Keratinocyte (primary cell): ENCODE results near the gene GLI3. TPM values are rescaled to one million over a fixed set of nuclear protein-coding genes. Genes with fewer than 3 reads are reported as not detected.

Experiments used
- DNase-seq: peaks from one replicate; pipeline ENCODE4 v3.0.0-alpha.2; 2011; ENCODE audit warnings: low read depth, missing footprints, low spot score
- FAIRE-seq: peaks from 2 replicates; lab custom pipeline; 2011; peaks lifted over from hg19 to GRCh38; lab: Jason Lieb, UNC
- H2AFZ ChIP-seq: 2 replicates; pipeline ENCODE4 v1.6.0; 2012; ENCODE audit warnings: low read length, control low read depth, inconsistent platforms; ENCODE audit not compliant: control insufficient read depth
- H3K27ac ChIP-seq: 2 replicates; pipeline ENCODE4 v1.5.1; 2011; ENCODE audit warnings: low read length; ENCODE audit not compliant: control insufficient read depth, insufficient read depth
- H3K27me3 ChIP-seq: 3 replicates; pipeline ENCODE4 v1.6.0; 2011; ENCODE audit warnings: low read length; ENCODE audit not compliant: control insufficient read depth, insufficient read depth; ENCODE audit errors: extremely low read depth
- H3K36me3 ChIP-seq, 2 experiments: 2 replicates in 1 of 2; 3 replicates in 1 of 2; pipeline ENCODE4 v1.5.1; 2011; ENCODE audit warnings: low read length in 2 of 2, mild to moderate bottlenecking in 1 of 2; ENCODE audit not compliant: control insufficient read depth in 2 of 2, insufficient read depth in 2 of 2; ENCODE audit errors: extremely low read depth in 1 of 2
- H3K4me1 ChIP-seq: 3 replicates; pipeline ENCODE4 v1.5.1; 2011; ENCODE audit warnings: low read length; ENCODE audit not compliant: control insufficient read depth, insufficient read depth; ENCODE audit errors: extremely low read depth
- H3K4me2 ChIP-seq: 3 replicates; pipeline ENCODE4 v1.6.0; 2011; ENCODE audit warnings: low read depth, low read length; ENCODE audit not compliant: control insufficient read depth, insufficient read depth; ENCODE audit errors: extremely low read depth
- H3K4me3 ChIP-seq, 3 experiments: fragments of 200-600 bp in 1 of 3; sonication (generic) in 1 of 3; 2 replicates in 2 of 3; 3 replicates in 1 of 3; pipeline ENCODE4 v1.5.1; 2011 to 2016; ENCODE audit warnings: low read length in 3 of 3, mild to moderate bottlenecking in 3 of 3, control low read depth in 2 of 3, inconsistent platforms in 1 of 3, low read depth in 1 of 3, mixed read lengths in 1 of 3, mixed run types in 1 of 3, moderate library complexity in 1 of 3; ENCODE audit not compliant: control insufficient read depth in 2 of 3, insufficient read depth in 2 of 3; ENCODE audit errors: extremely low read depth in 1 of 3
- H3K79me2 ChIP-seq: 2 replicates; pipeline ENCODE4 v1.6.0; 2012; ENCODE audit warnings: low read length; ENCODE audit not compliant: control insufficient read depth, insufficient read depth
- H3K9ac ChIP-seq: 3 replicates; pipeline ENCODE4 v1.6.0; 2011; ENCODE audit warnings: low read length; ENCODE audit not compliant: control insufficient read depth, insufficient read depth; ENCODE audit errors: extremely low read depth
- H3K9me1 ChIP-seq: 3 replicates; pipeline ENCODE4 v1.6.0; 2011; ENCODE audit warnings: low read length; ENCODE audit not compliant: control insufficient read depth, insufficient read depth; ENCODE audit errors: extremely low read depth
- H3K9me3 ChIP-seq: 2 replicates; pipeline ENCODE4 v1.5.1; 2012; ENCODE audit warnings: low read depth, low read length; ENCODE audit not compliant: control insufficient read depth
- H4K20me1 ChIP-seq: 3 replicates; pipeline ENCODE4 v1.6.0; 2011; ENCODE audit warnings: low read length; ENCODE audit not compliant: control insufficient read depth, insufficient read depth; ENCODE audit errors: extremely low read depth
- EZH2 ChIP-seq: IDR thresholded peaks from one replicate; pipeline ENCODE4 v1.6.1; 2012; ENCODE audit warnings: inconsistent platforms, mild to moderate bottlenecking, low read length, moderate library complexity
- dilution Hi-C: fragments of 300-500 bp; cut with MboI; formaldehyde crosslinking; loops from one replicate; pipeline ENCODE4 v1.7.0; 2020; ENCODE audit warnings: low sequenced_read_pairs; ENCODE audit not compliant: extremely low pct_ligation_motif_present
- polyA plus RNA-seq, 5 experiments: library from polyadenylated mRNA; depleted of rRNA in 3 of 5; stranded (reverse) in 3 of 5; stranded (forward) in 1 of 5; unstranded in 1 of 5; fragments of >200 nt; gene quantifications; 1 replicate in 1 of 5; 2 replicates in 3 of 5; 3 replicates in 1 of 5; pipeline versions ENCODE4 v1.2.1 to v1.2.3, GENCODE V29; 2011 to 2012; ENCODE audit warnings: missing spikeins in 2 of 5, low read depth in 1 of 5, low replicate concordance in 1 of 5
- TF ChIP-seq, protein P1 (sequence below), 3 experiments: IDR thresholded peaks in 1 of 3; conservative IDR thresholded peaks in 1 of 3; optimal IDR thresholded peaks in 1 of 3; 2 replicates in 2 of 3; 3 replicates in 1 of 3; pipeline versions ENCODE3 to v1.5.1; 2011; ENCODE audit warnings: low read length in 3 of 3, mild to moderate bottlenecking in 3 of 3, moderate library complexity in 2 of 3, control low read depth in 1 of 3, inconsistent platforms in 1 of 3; ENCODE audit not compliant: insufficient read depth in 2 of 3; ENCODE audit errors: extremely low read depth in 1 of 3

The GLI3 gene
- polyA plus RNA-seq, 1 donor (not counting 4 experiments of a cell fraction or from before 2014, with no cell fraction given) = 3.6 TPM

DNA sequence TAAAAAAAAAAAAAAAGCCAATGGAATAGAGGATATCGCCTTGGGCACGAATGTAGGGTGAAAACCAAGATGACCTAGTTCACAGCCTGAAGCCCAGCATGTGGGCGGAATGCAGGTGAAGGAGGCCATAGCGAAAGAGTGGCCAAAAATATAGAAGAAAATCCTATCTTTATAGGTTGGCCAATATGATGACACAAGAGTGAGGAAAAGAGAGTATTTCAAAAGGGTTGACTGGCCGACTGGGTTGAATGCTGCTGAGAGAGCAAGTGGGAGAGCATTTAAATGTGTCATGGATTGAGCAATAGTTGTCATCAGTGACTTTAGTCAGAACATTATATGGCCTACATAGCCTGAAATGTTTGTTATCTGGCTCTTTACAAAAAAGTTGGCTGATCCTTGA, 17.2 kb upstream of the GLI3 start:
- H4K20me1 ChIP-seq = no peaks in the 10 kb centered on the region
- FAIRE-seq (no peak), DNase-seq (no peak)
- TF ChIP-seq EZH2 = no peak
- TF ChIP-seq, protein P1, sequence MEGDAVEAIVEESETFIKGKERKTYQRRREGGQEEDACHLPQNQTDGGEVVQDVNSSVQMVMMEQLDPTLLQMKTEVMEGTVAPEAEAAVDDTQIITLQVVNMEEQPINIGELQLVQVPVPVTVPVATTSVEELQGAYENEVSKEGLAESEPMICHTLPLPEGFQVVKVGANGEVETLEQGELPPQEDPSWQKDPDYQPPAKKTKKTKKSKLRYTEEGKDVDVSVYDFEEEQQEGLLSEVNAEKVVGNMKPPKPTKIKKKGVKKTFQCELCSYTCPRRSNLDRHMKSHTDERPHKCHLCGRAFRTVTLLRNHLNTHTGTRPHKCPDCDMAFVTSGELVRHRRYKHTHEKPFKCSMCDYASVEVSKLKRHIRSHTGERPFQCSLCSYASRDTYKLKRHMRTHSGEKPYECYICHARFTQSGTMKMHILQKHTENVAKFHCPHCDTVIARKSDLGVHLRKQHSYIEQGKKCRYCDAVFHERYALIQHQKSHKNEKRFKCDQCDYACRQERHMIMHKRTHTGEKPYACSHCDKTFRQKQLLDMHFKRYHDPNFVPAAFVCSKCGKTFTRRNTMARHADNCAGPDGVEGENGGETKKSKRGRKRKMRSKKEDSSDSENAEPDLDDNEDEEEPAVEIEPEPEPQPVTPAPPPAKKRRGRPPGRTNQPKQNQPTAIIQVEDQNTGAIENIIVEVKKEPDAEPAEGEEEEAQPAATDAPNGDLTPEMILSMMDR (optimal IDR thresholded peaks at IDR 0.05 in 1 of 3, IDR thresholded peaks at IDR 0.05 in 1 of 3, conservative IDR thresholded peaks at IDR 0.05 in 1 of 3; ENCODE audit: extremely low read depth in 1 of 3, insufficient read depth in 2 of 3, low read length in 3 of 3) = no peak
- no peak overlapping the region for H3K9ac ChIP-seq
- dilution Hi-C loops = no loop called here
- H3K36me3 ChIP-seq = no peaks in the 10 kb centered on the region
- H3K9me1 ChIP-seq = no peaks in the 10 kb centered on the region
- H3K27ac ChIP-seq = no peak overlapping the region
- H3K9me3 ChIP-seq = no peaks in the 10 kb centered on the region
- H3K4me2 ChIP-seq = no peak overlapping the region
- no peak overlapping the region for H2AFZ ChIP-seq
- no peaks in the 10 kb centered on the region for H3K27me3 ChIP-seq
- H3K4me3 ChIP-seq = no peak overlapping the region
- H3K79me2 ChIP-seq = no peaks in the 10 kb centered on the region
- no peaks in the 10 kb centered on the region for H3K4me1 ChIP-seq

DNA sequence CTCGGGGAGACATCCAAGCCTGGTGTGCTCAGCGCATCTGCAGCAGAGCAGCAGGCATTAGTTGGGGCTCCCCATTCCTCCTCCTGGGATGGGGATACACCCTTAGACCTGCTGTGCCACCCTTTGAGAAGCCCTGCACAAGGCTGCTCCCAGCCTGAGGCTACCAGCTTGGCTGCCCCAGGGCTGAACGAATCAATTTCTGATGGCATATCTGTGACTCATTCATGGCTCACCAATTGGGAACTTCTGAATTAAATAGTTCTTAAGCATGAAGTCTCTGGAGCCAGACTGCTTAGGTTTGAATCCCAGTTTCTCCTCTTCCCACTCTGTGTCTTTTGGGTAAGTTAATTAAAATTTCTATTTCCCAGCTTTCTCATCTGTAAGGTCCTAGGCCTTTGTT, 16.3 kb upstream of the GLI3 start:
- H3K27ac ChIP-seq = no peak overlapping the region
- no peak overlapping the region for H2AFZ ChIP-seq
- no peaks in the 10 kb centered on the region for H3K9me1 ChIP-seq
- no peaks in the 10 kb centered on the region for H3K9me3 ChIP-seq
- H3K27me3 ChIP-seq = no peaks in the 10 kb centered on the region
- no peaks in the 10 kb centered on the region for H3K4me1 ChIP-seq
- DNase-seq (no peak), FAIRE-seq (peak; percentile 39)
- no peaks in the 10 kb centered on the region for H3K36me3 ChIP-seq
- H3K4me2 ChIP-seq = no peak overlapping the region
- TF ChIP-seq EZH2 = no peak
- TF ChIP-seq, protein P1 (optimal IDR thresholded peaks at IDR 0.05 in 1 of 3, IDR thresholded peaks at IDR 0.05 in 1 of 3, conservative IDR thresholded peaks at IDR 0.05 in 1 of 3; ENCODE audit: extremely low read depth in 1 of 3, insufficient read depth in 2 of 3, low read length in 3 of 3) = no peak
- H3K9ac ChIP-seq = no peak overlapping the region
- dilution Hi-C loops = no loop called here
- no peak overlapping the region for H3K4me3 ChIP-seq
- H4K20me1 ChIP-seq = no peaks in the 10 kb centered on the region
- no peaks in the 10 kb centered on the region for H3K79me2 ChIP-seq
